Adrenal gland (tissue), 5 donors: ENCODE results near the gene IQGAP3.

ENCODE experiments used
- POLR2A ChIP-seq, 2 donors: fragments of 450-650 bp; IDR thresholded peaks; one replicate each; pipeline ENCODE4 v1.6.1; 2017; ENCODE audit warnings: antibody characterized with exemption in 2 of 2, mild to moderate bottlenecking in 2 of 2, moderate library complexity in 1 of 2
- TF ChIP-seq, protein P1 (sequence below), 6 experiments: fragments of 450-650 bp in 4 of 6; fragments of 200-600 bp in 2 of 6; sonication (generic) in 1 of 6; IDR thresholded peaks; 1 replicate in 5 of 6; 2 replicates in 1 of 6; pipeline versions ENCODE4 v1.5.1 to v1.8.0; 2016 to 2021; ENCODE audit warnings: antibody characterized with exemption in 6 of 6, mild to moderate bottlenecking in 2 of 6, moderate library complexity in 1 of 6
- donor health status: DM: no; HTN: no; CAD: no.

DNA sequence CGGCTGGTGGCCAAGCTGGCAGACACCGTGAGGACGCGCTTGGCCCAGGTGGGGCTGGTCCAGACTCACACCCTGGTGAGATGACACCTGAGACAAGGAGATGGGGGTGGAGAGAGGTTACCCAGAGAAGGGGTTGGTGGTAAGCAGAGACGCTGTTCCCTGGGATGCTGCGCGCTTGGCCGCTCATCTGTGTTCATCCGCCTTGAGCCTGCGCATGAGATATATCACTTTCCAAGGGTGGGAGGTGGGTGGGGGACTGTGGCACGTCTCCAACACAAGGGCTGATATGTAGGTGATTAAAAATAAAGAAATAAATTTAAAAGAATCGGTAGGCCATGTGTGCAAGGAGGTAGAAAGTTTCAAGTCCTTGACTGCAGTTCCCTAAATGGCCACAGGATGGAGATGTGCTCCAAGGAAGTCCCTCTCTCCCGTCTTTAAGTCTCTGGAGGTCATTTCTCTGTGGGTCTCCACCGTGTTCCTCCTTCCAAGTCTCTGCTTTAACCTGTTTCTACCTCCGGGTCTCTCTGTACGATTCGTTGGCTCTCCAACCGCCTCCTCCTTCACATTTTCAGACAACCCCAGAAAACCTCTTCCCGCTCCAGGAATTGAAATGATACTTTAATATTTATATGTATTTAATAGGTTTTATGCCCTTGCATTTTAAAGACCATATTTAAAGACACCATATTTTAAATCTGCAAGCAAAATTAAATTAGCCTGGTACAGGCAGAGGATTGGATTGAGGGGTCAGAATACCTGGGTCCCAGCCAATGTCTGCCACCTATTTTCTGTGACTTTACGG lies 11.7 kb upstream of the IQGAP3 start:
- TF ChIP-seq, protein P1, sequence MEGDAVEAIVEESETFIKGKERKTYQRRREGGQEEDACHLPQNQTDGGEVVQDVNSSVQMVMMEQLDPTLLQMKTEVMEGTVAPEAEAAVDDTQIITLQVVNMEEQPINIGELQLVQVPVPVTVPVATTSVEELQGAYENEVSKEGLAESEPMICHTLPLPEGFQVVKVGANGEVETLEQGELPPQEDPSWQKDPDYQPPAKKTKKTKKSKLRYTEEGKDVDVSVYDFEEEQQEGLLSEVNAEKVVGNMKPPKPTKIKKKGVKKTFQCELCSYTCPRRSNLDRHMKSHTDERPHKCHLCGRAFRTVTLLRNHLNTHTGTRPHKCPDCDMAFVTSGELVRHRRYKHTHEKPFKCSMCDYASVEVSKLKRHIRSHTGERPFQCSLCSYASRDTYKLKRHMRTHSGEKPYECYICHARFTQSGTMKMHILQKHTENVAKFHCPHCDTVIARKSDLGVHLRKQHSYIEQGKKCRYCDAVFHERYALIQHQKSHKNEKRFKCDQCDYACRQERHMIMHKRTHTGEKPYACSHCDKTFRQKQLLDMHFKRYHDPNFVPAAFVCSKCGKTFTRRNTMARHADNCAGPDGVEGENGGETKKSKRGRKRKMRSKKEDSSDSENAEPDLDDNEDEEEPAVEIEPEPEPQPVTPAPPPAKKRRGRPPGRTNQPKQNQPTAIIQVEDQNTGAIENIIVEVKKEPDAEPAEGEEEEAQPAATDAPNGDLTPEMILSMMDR (IDR thresholded peaks at IDR 0.05): peak; percentile 86 to 94 (median 90)
- no peak for TF ChIP-seq POLR2A (IDR thresholded peaks at IDR 0.05)
